Psoas muscle (tissue), 8 donors: ENCODE data around the gene TMEM147. TPM values are rescaled to one million over a fixed set of nuclear protein-coding genes. Genes with fewer than 3 reads are reported as not detected.

Experiments used
- ATAC-seq, 4 donors: fragments of 200-7000 bp; cut with Tn5 transposase; one replicate each; pipeline ENCODE4 v1.9.1; 2020; ENCODE audit warnings: moderate library complexity in 3 of 4, mild to moderate bottlenecking in 2 of 4
- DNase-seq, 2 donors: peaks; one replicate each; pipeline ENCODE4 v3.0.0-alpha.2; 2020
- H3K27ac ChIP-seq: fragments of 200-600 bp; one replicate; pipeline ENCODE4 v1.8.0; 2022
- H3K27me3 ChIP-seq, 3 donors: fragments of 200-600 bp in 1 of 3; one replicate each; pipeline versions ENCODE4 v1.6.1 to v1.8.0; 2013 to 2022; ENCODE audit warnings: low read length in 2 of 3, mild to moderate bottlenecking in 2 of 3, moderate library complexity in 1 of 3; ENCODE audit not compliant: insufficient read depth in 3 of 3
- H3K36me3 ChIP-seq, 2 donors: fragments of 200-600 bp in 1 of 2; one replicate each; pipeline versions ENCODE4 v1.6.1 to v1.8.0; 2013 to 2022; ENCODE audit warnings: low read depth in 1 of 2, mild to moderate bottlenecking in 1 of 2, moderate library complexity in 1 of 2; ENCODE audit not compliant: insufficient read depth in 1 of 2
- H3K4me1 ChIP-seq: fragments of 200-600 bp; one replicate; pipeline ENCODE4 v1.8.0; 2022
- H3K4me3 ChIP-seq: fragments of 200-600 bp; one replicate; pipeline ENCODE4 v1.8.0; 2022; ENCODE audit warnings: mild to moderate bottlenecking
- H3K9me3 ChIP-seq: fragments of 200-600 bp; one replicate; pipeline ENCODE4 v1.8.0; 2022
- WGBS, 3 donors: extraction: QIAGEN DNeasy Blood & Tissue Kit; methylation state at CpG; one replicate each; pipeline versions ENCODE4 v1.1.6 to v1.1.7; 2013; 5-methylcytosine and 5-hydroxymethylcytosine counted together
- intact Hi-C, 2 donors: fragments of 100-400 bp; cut with DNase I; formaldehyde crosslinking; loops; one replicate each; pipeline versions ENCODE4 v1.11.0 to v1.14.2; 2022
- polyA plus RNA-seq, 3 donors: library from polyadenylated mRNA; stranded (reverse); fragments of 200-250 nt; gene quantifications; one replicate each; pipeline ENCODE4 v1.2.3, GENCODE V29; 2013
- total RNA-seq, 4 donors: library from RNA; stranded (reverse); fragmentation: NEBNext Ultra II Directional in 2 of 4; extraction: Animal tissue kit (Norgen Biotek cat#: 25700) in 2 of 4; gene quantifications; one replicate each; pipeline versions ENCODE4 v1.2.1 to v1.2.4, GENCODE V29; 2021 to 2023
- TF ChIP-seq, protein P1 (sequence below): fragments of 200-600 bp; IDR thresholded peaks from one replicate; pipeline ENCODE4 v1.8.0; 2022; ENCODE audit warnings: antibody characterized with exemption
- donor health status: healthy with polysubstance abuse.
- donor health status: DM: no; HTN: no; CAD: no; lungs with moderate emphysema.
- donor health status: Bipolar disorder and iron deficiency.
- donor health status: healthy.
- donor health status: DM: yes; HTN: yes; CAD: no.
- donor health status: DM: no; HTN: no; CAD: no.
- donor health status: DM: no; HTN: no; CAD: no.
- donor health status: DM: yes; HTN: yes; CAD: no.

The TMEM147 gene
- total and polyA plus RNA-seq, 7 donors = 77.1 to 245 (median 103) TPM

DNA sequence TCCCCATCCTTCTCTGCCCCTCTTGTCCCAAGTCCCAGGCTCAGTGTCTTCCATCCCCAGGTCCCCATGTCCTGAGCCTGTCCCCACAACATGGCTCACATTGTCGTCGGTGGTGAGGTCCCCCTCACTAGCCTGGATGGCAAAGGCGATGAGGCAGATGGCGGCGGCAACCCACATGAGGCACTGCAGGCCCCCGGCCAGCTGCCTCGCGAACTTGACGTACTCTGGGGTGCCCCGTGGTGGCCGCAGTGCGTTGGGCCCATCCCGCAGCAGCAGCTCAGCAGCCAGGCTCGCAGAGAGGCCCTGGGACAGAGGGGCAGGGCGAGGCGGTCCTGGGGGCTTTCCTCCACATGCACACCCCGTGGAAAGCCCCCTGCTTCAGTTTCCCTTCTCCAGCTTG, 16.9 kb downstream of the TMEM147 start:
- peaks cover 0 to 47% (median 24%) of the 10 kb centered on the region in 3 donors for H3K27me3 ChIP-seq

DNA sequence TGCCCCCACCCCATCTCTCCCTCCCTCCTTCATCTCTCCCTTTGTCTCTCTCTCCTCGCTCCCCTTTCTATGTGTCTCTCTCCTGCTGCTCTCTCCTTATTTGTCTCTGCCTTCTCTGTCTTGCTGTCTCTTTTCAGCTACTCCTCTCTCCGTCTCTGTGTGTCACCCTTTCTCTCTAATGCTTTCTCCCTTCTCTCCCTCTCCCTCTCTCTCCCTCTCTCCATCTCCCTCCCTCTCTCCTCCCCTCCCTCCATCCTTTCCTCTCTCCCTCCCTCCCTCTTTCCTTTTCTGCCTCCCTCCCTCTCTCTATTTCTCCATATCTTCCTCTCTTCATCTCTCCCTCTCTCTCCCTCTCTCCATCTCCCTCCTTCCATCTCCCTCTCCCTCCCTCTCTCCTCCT, 17.4 kb downstream of the TMEM147 start:
- intact Hi-C loops = no loop called here

More for the DNA sequence above, 16.9 kb downstream of the TMEM147 start:
- H3K27ac ChIP-seq = no peak overlapping the region
- no peaks in the 10 kb centered on the region for H3K9me3 ChIP-seq
- whole genome bisulfite sequencing, 3 donors = 41 to 50% (median 42%) methylated on average over 15 to 17 of the region's 17 CpGs
- H3K4me1 ChIP-seq = no peaks in the 10 kb centered on the region
- ATAC-seq (no peak), DNase-seq (no peak)
- intact Hi-C loops = no loop called here
- TF ChIP-seq, protein P1, sequence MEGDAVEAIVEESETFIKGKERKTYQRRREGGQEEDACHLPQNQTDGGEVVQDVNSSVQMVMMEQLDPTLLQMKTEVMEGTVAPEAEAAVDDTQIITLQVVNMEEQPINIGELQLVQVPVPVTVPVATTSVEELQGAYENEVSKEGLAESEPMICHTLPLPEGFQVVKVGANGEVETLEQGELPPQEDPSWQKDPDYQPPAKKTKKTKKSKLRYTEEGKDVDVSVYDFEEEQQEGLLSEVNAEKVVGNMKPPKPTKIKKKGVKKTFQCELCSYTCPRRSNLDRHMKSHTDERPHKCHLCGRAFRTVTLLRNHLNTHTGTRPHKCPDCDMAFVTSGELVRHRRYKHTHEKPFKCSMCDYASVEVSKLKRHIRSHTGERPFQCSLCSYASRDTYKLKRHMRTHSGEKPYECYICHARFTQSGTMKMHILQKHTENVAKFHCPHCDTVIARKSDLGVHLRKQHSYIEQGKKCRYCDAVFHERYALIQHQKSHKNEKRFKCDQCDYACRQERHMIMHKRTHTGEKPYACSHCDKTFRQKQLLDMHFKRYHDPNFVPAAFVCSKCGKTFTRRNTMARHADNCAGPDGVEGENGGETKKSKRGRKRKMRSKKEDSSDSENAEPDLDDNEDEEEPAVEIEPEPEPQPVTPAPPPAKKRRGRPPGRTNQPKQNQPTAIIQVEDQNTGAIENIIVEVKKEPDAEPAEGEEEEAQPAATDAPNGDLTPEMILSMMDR = no peak
- no peak overlapping the region for H3K4me3 ChIP-seq
- H3K36me3 ChIP-seq = no peaks in the 10 kb centered on the region

DNA sequence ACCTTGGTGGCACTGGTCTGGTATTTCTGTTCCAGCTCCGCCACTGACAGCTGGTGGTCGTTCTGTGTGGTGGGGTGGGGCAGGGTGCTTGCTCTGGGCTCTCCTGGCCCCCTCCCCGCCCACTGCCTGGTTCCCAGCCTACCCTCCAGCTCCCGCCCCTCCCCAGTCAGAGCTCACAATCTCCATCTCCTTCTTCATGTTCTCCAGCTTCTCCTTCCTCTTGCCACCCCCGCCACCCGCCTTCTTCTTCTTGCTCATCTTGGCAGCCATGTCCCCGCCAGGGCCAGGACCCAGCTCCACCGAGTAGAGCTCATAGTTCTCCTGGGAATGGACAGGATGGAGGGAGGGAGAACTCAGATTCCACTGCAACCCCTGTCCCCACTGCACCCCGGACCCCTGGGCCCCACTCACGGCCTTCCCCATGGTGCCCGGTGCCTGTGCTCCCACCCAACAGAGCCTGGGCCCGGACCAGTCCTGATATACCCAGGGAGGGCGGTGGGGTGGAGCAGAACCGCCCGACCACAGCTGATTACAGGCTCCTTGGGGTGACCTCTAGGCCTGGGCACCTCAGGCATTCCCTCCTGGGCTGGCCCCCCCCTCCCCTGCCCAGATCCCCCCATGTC, 17.9 kb downstream of the TMEM147 start, which contains the start of gene ATP4A:
TSS of gene ATP4A (minus strand) at position 452 of the 623 bp plus-strand sequence. CDS start at position 423, 29 bp downstream.
- no peak within 1 kb of the TSS for H3K27ac ChIP-seq
- TF ChIP-seq, protein P1 = no peak
- H3K9me3 ChIP-seq = no peaks in the 10 kb centered on the region
- H3K27me3 ChIP-seq = peaks cover 0 to 43% (median 20%) of the 10 kb centered on the region in 3 donors
- ATAC-seq (no peak), DNase-seq (no peak)
- H3K36me3 ChIP-seq = no peaks in the 10 kb centered on the region
- H3K4me1 ChIP-seq = no peaks in the 10 kb centered on the region
- WGBS, 3 donors = 51 to 59% (median 59%) methylated on average over 15 of the region's 15 CpGs
- intact Hi-C loops = no loop called here
- H3K4me3 ChIP-seq = no peak within 1 kb of the TSS

More for the DNA sequence above, 17.4 kb downstream of the TMEM147 start:
- no peak for ATAC-seq
- no peak overlapping the region for H3K27ac ChIP-seq
- 51 to 59% (median 52%) methylated on average over 2 of the region's 2 CpGs for WGBS, 3 donors
- TF ChIP-seq, protein P1 = no peak
- H3K27me3 ChIP-seq = peaks cover 0 to 47% (median 24%) of the 10 kb centered on the region in 3 donors
- no peaks in the 10 kb centered on the region for H3K4me1 ChIP-seq
- no peak overlapping the region for H3K4me3 ChIP-seq
- no peaks in the 10 kb centered on the region for H3K36me3 ChIP-seq
- H3K9me3 ChIP-seq = no peaks in the 10 kb centered on the region
- no peak for DNase-seq

DNA sequence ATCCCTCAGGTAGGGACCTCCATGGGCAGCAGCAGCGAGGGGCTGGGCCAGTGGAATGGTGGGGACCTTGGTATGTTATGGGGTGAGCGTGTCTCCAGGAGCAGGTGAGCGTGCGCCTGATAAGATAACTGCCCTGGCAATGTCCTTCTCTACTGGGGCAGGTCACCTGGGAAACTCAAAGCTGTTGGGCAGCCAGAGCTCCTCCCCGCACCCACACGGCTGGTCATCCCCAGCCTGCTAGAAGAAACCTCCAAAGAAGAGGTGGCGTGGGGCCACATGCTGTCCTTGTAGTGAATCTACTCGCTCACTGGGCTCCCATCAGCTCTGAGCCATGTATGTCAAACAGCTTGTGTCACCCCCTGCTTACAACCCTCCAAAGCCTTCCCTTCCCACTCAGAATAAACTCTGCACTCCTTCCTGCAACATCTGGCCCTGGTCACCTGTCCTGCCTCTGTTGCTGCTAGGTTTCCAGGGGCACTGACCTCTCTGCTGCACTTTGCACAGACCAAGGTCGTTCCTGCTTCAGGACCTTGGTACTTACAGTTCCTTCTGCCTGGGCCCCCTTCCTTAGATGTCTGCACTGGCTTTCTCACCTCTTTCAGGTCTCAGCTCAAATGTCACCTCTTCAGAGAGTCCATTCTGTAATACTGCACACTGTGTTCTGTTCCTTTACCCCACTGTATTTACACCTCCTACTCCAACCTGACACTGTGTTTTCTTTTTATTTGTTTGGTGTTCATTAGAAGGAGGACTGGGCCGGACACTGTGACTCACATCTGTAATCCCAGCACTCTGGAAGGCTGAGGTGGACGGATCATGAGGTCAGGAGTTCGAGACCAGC, 19.8 kb downstream of the TMEM147 start:
- ATAC-seq = no peak
- DNase-seq = no peak
- H3K9me3 ChIP-seq = no peaks in the 10 kb centered on the region
- H3K4me1 ChIP-seq = no peaks in the 10 kb centered on the region
- WGBS, 3 donors = 74 to 78% (median 77%) methylated on average over 12 of the region's 12 CpGs
- no peak overlapping the region for H3K4me3 ChIP-seq
- TF ChIP-seq, protein P1 = no peak
- H3K27me3 ChIP-seq = peaks cover 0 to 24% (median 9%) of the 10 kb centered on the region in 3 donors
- no peak overlapping the region for H3K27ac ChIP-seq
- intact Hi-C loops = no loop called here
- no peaks in the 10 kb centered on the region for H3K36me3 ChIP-seq
